OCI-LY1 (cell line): Measurements from ENCODE around the gene TRAPPC5.
"Not testable (repeated sequence)": the region's sequence is repeated elsewhere in the genome, so short reads cannot be mapped to it uniquely, and the experiment has no call there.

ENCODE experiments used
- H2AFZ ChIP-seq: fragments of 200-600 bp; sonication (generic), shearing (Covaris generic); 2 replicates; pipeline ENCODE4 v1.6.0; 2014; ENCODE audit warnings: antibody characterized with exemption, mild to moderate bottlenecking, low read length
- H3F3A ChIP-seq: fragments of 200-600 bp; sonication (generic), shearing (Covaris generic); 2 replicates; pipeline ENCODE4 v1.6.0; 2014; ENCODE audit warnings: mild to moderate bottlenecking, antibody characterized with exemption, low read length, moderate library complexity; ENCODE audit not compliant: insufficient read depth
- H3K27ac ChIP-seq: fragments of 200-600 bp; sonication (generic); 2 replicates; pipeline ENCODE4 v1.5.1; 2014; ENCODE audit warnings: low read length, mixed run types, mild to moderate bottlenecking, low read depth; ENCODE audit not compliant: poor library complexity, severe bottlenecking
- H3K27me3 ChIP-seq: fragments of 200-600 bp; sonication (generic); 2 replicates; pipeline ENCODE4 v1.6.0; 2014; ENCODE audit warnings: antibody characterized with exemption, mild to moderate bottlenecking, low read length, moderate library complexity; ENCODE audit not compliant: insufficient read depth
- H3K36me3 ChIP-seq: fragments of 200-600 bp; sonication (generic); 2 replicates; pipeline ENCODE4 v1.6.1; 2014; ENCODE audit warnings: mild to moderate bottlenecking, antibody characterized with exemption, low read length, moderate library complexity, mixed read lengths; ENCODE audit not compliant: insufficient read depth
- H3K4me1 ChIP-seq: fragments of 200-600 bp; sonication (generic); 2 replicates; pipeline ENCODE4 v1.5.1; 2014; ENCODE audit warnings: mild to moderate bottlenecking, low read length, moderate library complexity; ENCODE audit not compliant: insufficient read depth, severe bottlenecking
- H3K4me2 ChIP-seq: fragments of 200-600 bp; sonication (generic), shearing (Covaris generic); 2 replicates; pipeline ENCODE4 v1.6.1; 2014; ENCODE audit warnings: low read length
- H3K4me3 ChIP-seq: fragments of 200-600 bp; sonication (generic); 2 replicates; pipeline ENCODE4 v1.5.1; 2014; ENCODE audit warnings: low read length, low read depth, mild to moderate bottlenecking, mixed read lengths; ENCODE audit not compliant: poor library complexity, severe bottlenecking
- H3K79me2 ChIP-seq: fragments of 200-600 bp; shearing (Covaris generic); 2 replicates; pipeline ENCODE4 v1.6.1; 2016; ENCODE audit warnings: mixed run types, low read length, mixed read lengths; ENCODE audit not compliant: insufficient read depth
- H3K9ac ChIP-seq: fragments of 200-600 bp; sonication (generic), shearing (Covaris generic); 2 replicates; pipeline ENCODE4 v1.6.1; 2014; ENCODE audit warnings: mild to moderate bottlenecking, low read length, mixed read lengths
- H3K9me2 ChIP-seq: fragments of 200-600 bp; sonication (generic), shearing (Covaris generic); 2 replicates; pipeline ENCODE4 v1.6.1; 2014; ENCODE audit warnings: low read depth, mild to moderate bottlenecking, low read length, mixed read lengths
- H3K9me3 ChIP-seq: fragments of 200-600 bp; shearing (Covaris generic); 2 replicates; pipeline ENCODE4 v1.6.1; 2014; ENCODE audit warnings: low read length, mixed read lengths
- H4K20me1 ChIP-seq: fragments of 200-600 bp; sonication (generic), shearing (Covaris generic); 2 replicates; pipeline ENCODE4 v1.6.0; 2016; ENCODE audit warnings: mild to moderate bottlenecking, low read length; ENCODE audit not compliant: insufficient read depth
- CTCF ChIP-seq: fragments of 200-600 bp; sonication (generic), shearing (Covaris generic); IDR thresholded peaks from 2 replicates; pipeline ENCODE4 v1.5.1; 2017; ENCODE audit warnings: mild to moderate bottlenecking, antibody characterized with exemption, low read length, moderate library complexity, mixed read lengths
- EZH2 ChIP-seq: fragments of 200-600 bp; sonication (generic), shearing (Covaris generic); IDR thresholded peaks from 2 replicates; pipeline ENCODE4 v1.8.0; 2017; ENCODE audit warnings: borderline replicate concordance, mixed run types, mild to moderate bottlenecking, antibody characterized with exemption, low read length, moderate library complexity, mixed read lengths

TRAPPC5 gene

DNA sequence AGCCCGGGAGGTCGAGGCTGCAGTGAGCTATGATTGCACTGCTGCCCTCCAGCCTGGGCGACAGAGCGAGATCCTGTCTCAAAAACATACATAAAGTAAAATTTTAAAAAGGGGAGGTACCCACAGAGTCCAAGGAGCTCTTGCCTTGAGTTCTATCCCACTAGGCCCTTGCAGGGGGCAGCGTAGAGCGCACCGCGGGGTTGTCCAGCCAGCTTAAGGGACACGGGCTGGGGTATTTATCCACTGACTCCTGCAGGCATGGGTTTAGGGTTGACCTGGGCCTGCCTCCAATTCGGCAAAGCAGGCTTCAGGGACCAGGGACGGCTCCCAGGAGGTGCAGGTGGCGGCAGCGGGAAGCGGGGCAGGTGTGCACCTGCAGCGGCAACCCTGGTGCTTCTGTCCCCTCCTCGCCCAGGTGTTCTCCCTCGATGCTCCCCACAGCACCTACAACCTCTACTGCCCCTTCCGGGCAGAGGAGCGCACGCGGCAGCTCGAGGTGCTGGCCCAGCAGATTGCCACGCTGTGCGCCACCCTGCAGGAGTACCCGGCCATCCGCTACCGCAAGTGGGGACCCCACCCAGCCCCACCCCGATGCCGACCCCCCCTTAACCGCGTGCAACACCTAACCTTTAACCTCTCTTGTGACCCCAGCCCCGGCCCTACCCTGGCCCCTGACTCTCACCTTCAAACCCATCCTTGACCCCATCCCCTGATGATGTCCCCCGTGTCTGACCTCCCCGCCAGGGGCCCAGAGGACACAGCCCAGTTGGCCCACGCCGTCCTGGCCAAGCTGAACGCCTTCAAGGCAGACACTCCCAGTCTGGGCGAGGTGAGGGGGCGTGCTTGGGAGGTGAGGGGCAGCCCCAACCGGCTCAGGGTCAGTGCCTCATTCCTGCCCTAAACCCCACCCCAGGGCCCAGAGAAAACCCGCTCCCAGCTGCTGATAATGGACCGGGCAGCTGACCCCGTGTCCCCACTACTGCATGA is 39.0 kb upstream of the TRAPPC5 start:
- no peaks in the 10 kb centered on the region for H4K20me1 ChIP-seq
- no peak overlapping the region for H3K9ac ChIP-seq
- H3K27me3 ChIP-seq = no peaks in the 10 kb centered on the region
- no peaks in the 10 kb centered on the region; the same call in 1 of the 2 replicates for H3F3A ChIP-seq
- H3K4me3 ChIP-seq = no peak overlapping the region
- peaks cover 11% of the 10 kb centered on the region for H3K4me1 ChIP-seq
- H3K79me2 ChIP-seq = no peaks in the 10 kb centered on the region
- peaks cover 12% of the 10 kb centered on the region for H3K36me3 ChIP-seq
- H3K9me2 ChIP-seq = no peaks in the 10 kb centered on the region
- no peaks in the 10 kb centered on the region for H3K9me3 ChIP-seq
- TF ChIP-seq CTCF (peak; percentile 25; the same call in 1 of the 2 replicates), EZH2 (no peak)
- H3K27ac ChIP-seq = no peak overlapping the region
- H3K4me2 ChIP-seq = no peak overlapping the region
- H2AFZ ChIP-seq = no peak overlapping the region

DNA sequence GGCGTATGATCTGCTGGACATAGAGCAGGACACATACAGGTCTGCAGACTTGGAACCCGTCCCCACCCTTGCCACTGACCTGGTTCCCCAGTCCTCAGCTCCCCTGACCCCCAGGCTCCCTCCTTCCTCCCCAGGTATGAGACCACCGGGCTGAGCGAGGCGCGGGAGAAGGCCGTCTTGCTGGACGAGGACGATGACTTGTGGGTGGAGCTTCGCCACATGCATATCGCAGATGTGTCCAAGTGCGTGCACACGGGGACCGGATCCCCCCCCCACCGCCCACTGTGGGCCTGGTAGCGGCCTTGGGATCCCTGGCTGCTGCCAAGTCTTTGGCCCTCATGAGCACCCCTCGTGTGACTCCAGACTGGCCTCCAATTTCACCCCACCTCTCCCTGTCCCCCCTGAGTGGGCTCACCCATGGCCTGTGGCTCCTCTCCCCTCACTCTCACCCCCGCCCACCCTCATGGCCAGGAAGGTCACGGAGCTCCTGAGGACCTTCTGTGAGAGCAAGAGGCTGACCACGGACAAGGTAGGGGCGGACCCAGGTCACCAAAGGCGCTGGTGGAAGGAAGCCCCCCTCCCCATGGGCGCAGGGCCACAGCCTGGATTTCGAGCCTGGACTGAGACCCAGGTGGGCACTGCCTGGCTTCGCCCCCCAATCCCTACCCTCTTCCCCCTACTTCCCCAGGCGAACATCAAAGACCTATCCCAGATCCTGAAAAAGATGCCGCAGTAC is 38.2 kb upstream of the TRAPPC5 start:
- H4K20me1 ChIP-seq = no peaks in the 10 kb centered on the region
- H3K36me3 ChIP-seq = peaks cover 21% of the 10 kb centered on the region

DNA sequence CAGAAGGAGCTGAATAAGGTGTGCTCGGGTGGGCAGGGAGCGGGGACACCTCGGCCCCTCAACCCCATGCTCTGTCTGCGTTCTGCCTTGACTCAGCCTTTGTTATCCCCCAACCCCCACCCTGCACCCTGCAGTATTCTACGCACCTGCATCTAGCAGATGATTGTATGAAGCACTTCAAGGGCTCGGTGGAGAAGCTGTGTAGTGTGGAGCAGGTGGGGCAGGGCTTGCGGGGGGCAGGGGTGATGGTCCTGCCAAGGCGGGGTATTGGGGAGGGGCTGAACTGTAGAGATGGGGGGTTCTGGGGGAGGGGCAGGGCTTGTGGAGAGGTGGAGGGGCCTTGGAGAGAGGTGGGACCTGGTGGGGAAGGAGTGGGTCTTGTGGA is 37.6 kb upstream of the TRAPPC5 start:
- TF ChIP-seq CTCF = no peak
- Histone ChIP-seq H3K36me3 (peaks cover 25% of the 10 kb centered on the region), H3K27ac (no peak overlapping the region), H3K4me2 (no peak overlapping the region), H3F3A (no peaks in the 10 kb centered on the region), H3K79me2 (no peaks in the 10 kb centered on the region), H3K4me1 (peaks cover 2% of the 10 kb centered on the region), H3K27me3 (no peaks in the 10 kb centered on the region), H3K9me3 (no peaks in the 10 kb centered on the region), H2AFZ (no peak overlapping the region), H3K9me2 (no peaks in the 10 kb centered on the region), H4K20me1 (no peaks in the 10 kb centered on the region), H3K9ac (no peak overlapping the region), H3K4me3 (no peak overlapping the region)

More for the DNA sequence above, 38.2 kb upstream of the TRAPPC5 start:
- H3K27me3 ChIP-seq = no peaks in the 10 kb centered on the region
- H3K79me2 ChIP-seq = no peaks in the 10 kb centered on the region
- no peak overlapping the region for H3K9ac ChIP-seq
- TF ChIP-seq EZH2 (no peak), CTCF (no peak)
- no peaks in the 10 kb centered on the region for H3K9me3 ChIP-seq
- no peaks in the 10 kb centered on the region for H3K9me2 ChIP-seq
- H2AFZ ChIP-seq = no peak overlapping the region
- H3K4me2 ChIP-seq = no peak overlapping the region
- H3K4me3 ChIP-seq = no peak overlapping the region
- H3F3A ChIP-seq = no peaks in the 10 kb centered on the region; the same call in 1 of the 2 replicates
- H3K27ac ChIP-seq = no peak overlapping the region
- peaks cover 8% of the 10 kb centered on the region for H3K4me1 ChIP-seq

- not testable (repeated sequence) for H3K4me2 ChIP-seq, H2AFZ ChIP-seq, H3K4me3 ChIP-seq, H3K9ac ChIP-seq, H3K27me3 ChIP-seq, H4K20me1 ChIP-seq, H3K9me2 ChIP-seq, H3K4me1 ChIP-seq, H3K79me2 ChIP-seq, H3K27ac ChIP-seq, H3F3A ChIP-seq, H3K9me3 ChIP-seq
- peaks cover 26% of the 10 kb centered on the region for H3K36me3 ChIP-seq
Observed at GRCh38 chr19:7643629-7644549, 36.7 kb upstream of the TRAPPC5 start.
